Erythroblast (primary cell): ENCODE results near the gene CAMTA2.

Experiments used
- GATA1 ChIP-seq: IDR thresholded peaks from 2 replicates; pipeline ENCODE4 v1.6.1; 2011; ENCODE audit warnings: low read depth, mild to moderate bottlenecking, control low read depth, low read length, moderate library complexity
- POLR2A ChIP-seq: IDR thresholded peaks from 2 replicates; pipeline ENCODE4 v1.6.1; 2011; ENCODE audit warnings: mild to moderate bottlenecking, low read length

GRCh38 chr17:4997302-4998026, 10.0 kb upstream of the CAMTA2 start, which contains the start of the genes INCA1 and KIF1C:
- TF ChIP-seq POLR2A, result peak; percentile 41
- TF ChIP-seq GATA1, result no peak
